SK-N-SH treated with all-trans-retinoic acid at 6 μM for 48 hours (cell line): ENCODE results near the gene BAZ1A.
A peak's percentile ranks its signal among the peaks of the same experiment; 100 is the strongest.

ENCODE experiments used
- ATAC-seq: fragments of 200-7000 bp; cut with Tn5 transposase; 3 replicates; pipeline ENCODE4 v1.9.1; 2020; ENCODE audit warnings: mild to moderate bottlenecking, moderate library complexity
- CSDC2 ChIP-seq: fragments of 250-450 bp; sonication (Bioruptor Pico); IDR thresholded peaks from 2 replicates; pipeline ENCODE4 v1.5.0; 2020; ENCODE audit warnings: mild to moderate bottlenecking, moderate library complexity
- ESRRG ChIP-seq: fragments of 250-450 bp; sonication (Bioruptor Pico); IDR thresholded peaks from 2 replicates; pipeline ENCODE4 v1.6.1; 2021; ENCODE audit warnings: mild to moderate bottlenecking
- GLIS3 ChIP-seq: fragments of 250-450 bp; sonication (Bioruptor Pico); IDR thresholded peaks from 2 replicates; pipeline ENCODE4 v1.5.0; 2020; ENCODE audit warnings: mild to moderate bottlenecking, moderate library complexity
- OSR1 ChIP-seq: fragments of 250-450 bp; sonication (Bioruptor Pico); IDR thresholded peaks from 2 replicates; pipeline ENCODE4 v1.8.0; 2022; ENCODE audit warnings: moderate library complexity, mild to moderate bottlenecking, inconsistent platforms
- PPARA ChIP-seq: fragments of 250-450 bp; sonication (Bioruptor Pico); IDR thresholded peaks from 2 replicates; pipeline ENCODE4 v1.5.0; 2020; ENCODE audit warnings: mild to moderate bottlenecking, borderline replicate concordance
- RARB ChIP-seq: fragments of 250-450 bp; sonication (Bioruptor Pico); IDR thresholded peaks from 2 replicates; pipeline ENCODE4 v1.8.0; 2021; ENCODE audit warnings: mild to moderate bottlenecking, moderate library complexity
- SNAI2 ChIP-seq: fragments of 250-450 bp; sonication (Bioruptor Pico); IDR thresholded peaks from 2 replicates; pipeline ENCODE4 v1.5.0; 2020; ENCODE audit warnings: mild to moderate bottlenecking, moderate library complexity
- TCF4 ChIP-seq: fragments of 250-450 bp; sonication (Bioruptor Pico); IDR thresholded peaks from 2 replicates; pipeline ENCODE4 v1.8.0; 2021; ENCODE audit warnings: mild to moderate bottlenecking, moderate library complexity, borderline replicate concordance
- TOX ChIP-seq: fragments of 250-450 bp; sonication (Bioruptor Pico); IDR thresholded peaks from 2 replicates; pipeline ENCODE4 v1.8.0; 2021; ENCODE audit warnings: mild to moderate bottlenecking, moderate library complexity, borderline replicate concordance
- ZC3H10 ChIP-seq: fragments of 250-450 bp; sonication (Bioruptor Pico); IDR thresholded peaks from 2 replicates; pipeline ENCODE4 v1.5.1; 2021; ENCODE audit warnings: mild to moderate bottlenecking, moderate library complexity
- ZFP3 ChIP-seq: fragments of 250-450 bp; sonication (Bioruptor Pico); IDR thresholded peaks from 2 replicates; pipeline ENCODE4 v1.5.0; 2020; ENCODE audit warnings: mild to moderate bottlenecking, moderate library complexity
- ZFP30 ChIP-seq: fragments of 450-650 bp; formaldehyde crosslinking; IDR thresholded peaks from 2 replicates; pipeline ENCODE4 v1.5.0; 2022; ENCODE audit warnings: mild to moderate bottlenecking, moderate library complexity
- ZNF565 ChIP-seq: fragments of 450-650 bp; formaldehyde crosslinking; conservative IDR thresholded peaks from 2 replicates; pipeline ENCODE4 v1.5.0; 2020; ENCODE audit warnings: low read depth, mild to moderate bottlenecking, moderate library complexity
- ZNF70 ChIP-seq: fragments of 450-650 bp; formaldehyde crosslinking; IDR thresholded peaks from 2 replicates; pipeline ENCODE4 v1.5.0; 2020; ENCODE audit warnings: mild to moderate bottlenecking, moderate library complexity
- ZNF8 ChIP-seq: fragments of 450-650 bp; formaldehyde crosslinking; IDR thresholded peaks from 2 replicates; pipeline ENCODE4 v1.5.0; 2020; ENCODE audit warnings: mild to moderate bottlenecking, moderate library complexity
- TF ChIP-seq, protein P1 (sequence below): fragments of 250-450 bp; sonication (Bioruptor Pico); IDR thresholded peaks from 2 replicates; pipeline ENCODE4 v1.5.1; 2021; ENCODE audit warnings: mild to moderate bottlenecking, moderate library complexity
- TF ChIP-seq, protein P2 (sequence below): fragments of 250-450 bp; sonication (Bioruptor Pico); IDR thresholded peaks from 2 replicates; pipeline ENCODE4 v1.5.1; 2020; ENCODE audit warnings: low read depth, mild to moderate bottlenecking, moderate library complexity
- TF ChIP-seq, protein P3 (sequence below): fragments of 250-450 bp; sonication (Bioruptor Pico); IDR thresholded peaks from 2 replicates; pipeline ENCODE4 v1.5.0; 2020; ENCODE audit warnings: mild to moderate bottlenecking, moderate library complexity
- TF ChIP-seq, protein P4 (sequence below): fragments of 250-450 bp; sonication (Bioruptor Pico); IDR thresholded peaks from 2 replicates; pipeline ENCODE4 v1.8.0; 2021; ENCODE audit warnings: low read depth, mild to moderate bottlenecking, moderate library complexity, borderline replicate concordance
- TF ChIP-seq, protein P5 (sequence below): fragments of 250-450 bp; sonication (Bioruptor Pico); IDR thresholded peaks from 2 replicates; pipeline ENCODE4 v1.8.0; 2020; ENCODE audit warnings: mild to moderate bottlenecking, moderate library complexity, borderline replicate concordance

The BAZ1A gene

DNA sequence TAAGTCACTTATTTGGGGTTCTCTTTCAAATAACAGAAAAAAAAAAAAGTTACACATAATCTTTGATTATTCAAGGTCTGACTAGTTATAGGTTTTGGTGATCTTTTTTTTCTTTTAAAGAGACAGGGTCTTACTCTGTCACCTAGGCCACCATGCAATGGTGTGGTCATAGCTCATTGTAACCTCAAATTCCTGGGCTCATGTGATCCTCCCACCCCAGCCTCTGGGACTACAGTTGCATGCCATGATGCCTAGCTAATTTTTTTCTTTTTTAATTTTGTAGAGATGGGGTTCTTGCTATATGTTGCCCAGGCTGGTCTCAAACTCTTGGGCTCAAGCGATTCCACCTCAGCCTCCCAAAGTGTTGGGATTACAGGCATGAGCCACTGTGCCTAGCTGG, 104.3 kb downstream of the BAZ1A start:
- no peak for TF ChIP-seq ZFP30
- TF ChIP-seq ZC3H10 (CRISPR knock-in tag), result no peak
- TF ChIP-seq PPARA (CRISPR knock-in tag), result no peak
- TF ChIP-seq GLIS3 (CRISPR knock-in tag), result no peak
- TF ChIP-seq TOX (CRISPR knock-in tag), result no peak
- TF ChIP-seq, protein P1, sequence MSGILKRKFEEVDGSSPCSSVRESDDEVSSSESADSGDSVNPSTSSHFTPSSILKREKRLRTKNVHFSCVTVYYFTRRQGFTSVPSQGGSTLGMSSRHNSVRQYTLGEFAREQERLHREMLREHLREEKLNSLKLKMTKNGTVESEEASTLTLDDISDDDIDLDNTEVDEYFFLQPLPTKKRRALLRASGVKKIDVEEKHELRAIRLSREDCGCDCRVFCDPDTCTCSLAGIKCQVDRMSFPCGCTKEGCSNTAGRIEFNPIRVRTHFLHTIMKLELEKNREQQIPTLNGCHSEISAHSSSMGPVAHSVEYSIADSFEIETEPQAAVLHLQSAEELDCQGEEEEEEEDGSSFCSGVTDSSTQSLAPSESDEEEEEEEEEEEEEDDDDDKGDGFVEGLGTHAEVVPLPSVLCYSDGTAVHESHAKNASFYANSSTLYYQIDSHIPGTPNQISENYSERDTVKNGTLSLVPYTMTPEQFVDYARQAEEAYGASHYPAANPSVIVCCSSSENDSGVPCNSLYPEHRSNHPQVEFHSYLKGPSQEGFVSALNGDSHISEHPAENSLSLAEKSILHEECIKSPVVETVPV (CRISPR knock-in tag), result no peak
- TF ChIP-seq, protein P2, sequence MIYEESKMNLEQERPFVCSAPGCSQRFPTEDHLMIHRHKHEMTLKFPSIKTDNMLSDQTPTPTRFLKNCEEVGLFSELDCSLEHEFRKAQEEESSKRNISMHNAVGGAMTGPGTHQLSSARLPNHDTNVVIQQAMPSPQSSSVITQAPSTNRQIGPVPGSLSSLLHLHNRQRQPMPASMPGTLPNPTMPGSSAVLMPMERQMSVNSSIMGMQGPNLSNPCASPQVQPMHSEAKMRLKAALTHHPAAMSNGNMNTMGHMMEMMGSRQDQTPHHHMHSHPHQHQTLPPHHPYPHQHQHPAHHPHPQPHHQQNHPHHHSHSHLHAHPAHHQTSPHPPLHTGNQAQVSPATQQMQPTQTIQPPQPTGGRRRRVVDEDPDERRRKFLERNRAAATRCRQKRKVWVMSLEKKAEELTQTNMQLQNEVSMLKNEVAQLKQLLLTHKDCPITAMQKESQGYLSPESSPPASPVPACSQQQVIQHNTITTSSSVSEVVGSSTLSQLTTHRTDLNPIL (CRISPR knock-in tag), result no peak
- no peak for TF ChIP-seq ZFP3 (CRISPR knock-in tag)
- no peak for TF ChIP-seq ZNF70
- no peak for TF ChIP-seq CSDC2
- no peak for TF ChIP-seq ZNF8 (CRISPR knock-in tag)
- TF ChIP-seq, protein P3, sequence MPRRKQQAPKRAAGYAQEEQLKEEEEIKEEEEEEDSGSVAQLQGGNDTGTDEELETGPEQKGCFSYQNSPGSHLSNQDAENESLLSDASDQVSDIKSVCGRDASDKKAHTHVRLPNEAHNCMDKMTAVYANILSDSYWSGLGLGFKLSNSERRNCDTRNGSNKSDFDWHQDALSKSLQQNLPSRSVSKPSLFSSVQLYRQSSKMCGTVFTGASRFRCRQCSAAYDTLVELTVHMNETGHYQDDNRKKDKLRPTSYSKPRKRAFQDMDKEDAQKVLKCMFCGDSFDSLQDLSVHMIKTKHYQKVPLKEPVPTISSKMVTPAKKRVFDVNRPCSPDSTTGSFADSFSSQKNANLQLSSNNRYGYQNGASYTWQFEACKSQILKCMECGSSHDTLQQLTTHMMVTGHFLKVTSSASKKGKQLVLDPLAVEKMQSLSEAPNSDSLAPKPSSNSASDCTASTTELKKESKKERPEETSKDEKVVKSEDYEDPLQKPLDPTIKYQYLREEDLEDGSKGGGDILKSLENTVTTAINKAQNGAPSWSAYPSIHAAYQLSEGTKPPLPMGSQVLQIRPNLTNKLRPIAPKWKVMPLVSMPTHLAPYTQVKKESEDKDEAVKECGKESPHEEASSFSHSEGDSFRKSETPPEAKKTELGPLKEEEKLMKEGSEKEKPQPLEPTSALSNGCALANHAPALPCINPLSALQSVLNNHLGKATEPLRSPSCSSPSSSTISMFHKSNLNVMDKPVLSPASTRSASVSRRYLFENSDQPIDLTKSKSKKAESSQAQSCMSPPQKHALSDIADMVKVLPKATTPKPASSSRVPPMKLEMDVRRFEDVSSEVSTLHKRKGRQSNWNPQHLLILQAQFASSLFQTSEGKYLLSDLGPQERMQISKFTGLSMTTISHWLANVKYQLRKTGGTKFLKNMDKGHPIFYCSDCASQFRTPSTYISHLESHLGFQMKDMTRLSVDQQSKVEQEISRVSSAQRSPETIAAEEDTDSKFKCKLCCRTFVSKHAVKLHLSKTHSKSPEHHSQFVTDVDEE, result no peak
- TF ChIP-seq RARB, result no peak
- TF ChIP-seq, protein P4, sequence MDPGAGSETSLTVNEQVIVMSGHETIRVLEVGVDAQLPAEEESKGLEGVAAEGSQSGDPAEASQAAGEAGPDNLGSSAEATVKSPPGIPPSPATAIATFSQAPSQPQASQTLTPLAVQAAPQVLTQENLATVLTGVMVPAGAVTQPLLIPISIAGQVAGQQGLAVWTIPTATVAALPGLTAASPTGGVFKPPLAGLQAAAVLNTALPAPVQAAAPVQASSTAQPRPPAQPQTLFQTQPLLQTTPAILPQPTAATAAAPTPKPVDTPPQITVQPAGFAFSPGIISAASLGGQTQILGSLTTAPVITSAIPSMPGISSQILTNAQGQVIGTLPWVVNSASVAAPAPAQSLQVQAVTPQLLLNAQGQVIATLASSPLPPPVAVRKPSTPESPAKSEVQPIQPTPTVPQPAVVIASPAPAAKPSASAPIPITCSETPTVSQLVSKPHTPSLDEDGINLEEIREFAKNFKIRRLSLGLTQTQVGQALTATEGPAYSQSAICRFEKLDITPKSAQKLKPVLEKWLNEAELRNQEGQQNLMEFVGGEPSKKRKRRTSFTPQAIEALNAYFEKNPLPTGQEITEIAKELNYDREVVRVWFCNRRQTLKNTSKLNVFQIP (CRISPR knock-in tag), result no peak
- no peak for ATAC-seq

DNA sequence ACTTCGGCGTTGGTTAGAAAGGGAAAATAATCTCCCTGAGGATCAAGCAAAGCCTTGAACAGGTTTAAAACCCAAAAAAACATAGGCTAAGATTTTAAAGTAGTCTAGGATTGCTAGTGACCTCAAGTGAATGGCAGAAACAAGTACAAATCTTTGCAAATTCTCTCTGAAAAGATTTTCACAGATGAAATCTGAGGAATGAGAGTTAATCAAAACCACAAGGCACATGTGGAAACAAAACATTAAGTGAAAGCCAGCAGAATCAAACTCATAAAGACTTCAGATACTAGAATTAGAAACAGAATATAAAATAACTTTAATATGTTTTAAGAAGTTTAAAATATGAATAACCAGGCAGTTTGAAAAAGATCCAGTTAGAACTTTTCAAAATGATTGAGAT, 108.6 kb downstream of the BAZ1A start:
- TF ChIP-seq, protein P5, sequence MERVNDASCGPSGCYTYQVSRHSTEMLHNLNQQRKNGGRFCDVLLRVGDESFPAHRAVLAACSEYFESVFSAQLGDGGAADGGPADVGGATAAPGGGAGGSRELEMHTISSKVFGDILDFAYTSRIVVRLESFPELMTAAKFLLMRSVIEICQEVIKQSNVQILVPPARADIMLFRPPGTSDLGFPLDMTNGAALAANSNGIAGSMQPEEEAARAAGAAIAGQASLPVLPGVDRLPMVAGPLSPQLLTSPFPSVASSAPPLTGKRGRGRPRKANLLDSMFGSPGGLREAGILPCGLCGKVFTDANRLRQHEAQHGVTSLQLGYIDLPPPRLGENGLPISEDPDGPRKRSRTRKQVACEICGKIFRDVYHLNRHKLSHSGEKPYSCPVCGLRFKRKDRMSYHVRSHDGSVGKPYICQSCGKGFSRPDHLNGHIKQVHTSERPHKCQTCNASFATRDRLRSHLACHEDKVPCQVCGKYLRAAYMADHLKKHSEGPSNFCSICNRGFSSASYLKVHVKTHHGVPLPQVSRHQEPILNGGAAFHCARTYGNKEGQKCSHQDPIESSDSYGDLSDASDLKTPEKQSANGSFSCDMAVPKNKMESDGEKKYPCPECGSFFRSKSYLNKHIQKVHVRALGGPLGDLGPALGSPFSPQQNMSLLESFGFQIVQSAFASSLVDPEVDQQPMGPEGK (CRISPR knock-in tag), result no peak
- TF ChIP-seq TCF4 (CRISPR knock-in tag), result peak; percentile 29; the same call in 1 of the 2 replicates
- peak; percentile 75 for ATAC-seq

DNA sequence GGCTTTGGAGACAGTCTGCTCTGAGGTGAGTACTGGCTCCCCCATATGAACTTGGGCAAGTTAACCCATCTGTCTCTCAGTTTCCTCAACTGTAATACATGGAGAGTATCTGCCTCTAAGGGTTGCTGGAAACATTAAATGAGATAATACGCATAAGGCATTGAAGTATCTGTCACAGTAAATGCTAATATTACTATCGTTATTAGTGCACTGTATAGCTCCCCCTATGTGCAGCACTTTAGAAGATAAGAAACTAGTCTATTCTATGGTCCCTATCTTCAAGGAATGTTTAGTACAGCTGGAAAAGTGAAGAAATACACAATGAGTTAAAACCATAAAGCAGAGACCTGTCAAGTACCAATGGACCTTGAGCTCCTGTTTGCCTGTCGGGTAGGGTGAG, 109.1 kb downstream of the BAZ1A start:
- ATAC-seq, result peak; percentile 41
- TF ChIP-seq ZNF565 (CRISPR knock-in tag), result no peak
- no peak for TF ChIP-seq SNAI2
- no peak for TF ChIP-seq PPARA (CRISPR knock-in tag)
- no peak for TF ChIP-seq ZNF8 (CRISPR knock-in tag)
- no peak for TF ChIP-seq TCF4 (CRISPR knock-in tag)
- no peak for TF ChIP-seq TOX (CRISPR knock-in tag)
- TF ChIP-seq ESRRG (CRISPR knock-in tag), result no peak
- no peak for TF ChIP-seq OSR1 (CRISPR knock-in tag)
- TF ChIP-seq, protein P4 (CRISPR knock-in tag), result no peak
